HAP-1 (cell line): ENCODE measurements around the gene HECTD4.

ENCODE experiments used
- DNase-seq, 2 experiments: peaks; one replicate each; pipeline ENCODE4 v3.0.0-alpha.2; 2016 to 2020; ENCODE audit warnings: low spot score in 2 of 2
- H3K27me3 ChIP-seq: fragments of 250-450 bp; sonication (Bioruptor Pico); 2 replicates; pipeline ENCODE4 v1.5.1; 2020; ENCODE audit warnings: low read depth, mild to moderate bottlenecking, moderate library complexity
- H3K36me3 ChIP-seq: fragments of 250-450 bp; sonication (Bioruptor Pico); replicated peaks from 2 replicates; pipeline ENCODE4 v1.5.1; 2020; ENCODE audit warnings: mild to moderate bottlenecking
- H3K4me1 ChIP-seq: fragments of 250-450 bp; sonication (Bioruptor Pico); 2 replicates; pipeline ENCODE4 v1.5.1; 2020; ENCODE audit warnings: mild to moderate bottlenecking
- H3K4me3 ChIP-seq: fragments of 250-450 bp; sonication (Bioruptor Pico); 2 replicates; pipeline ENCODE4 v1.5.1; 2020; ENCODE audit warnings: mild to moderate bottlenecking, moderate library complexity
- H3K9me3 ChIP-seq: fragments of 250-450 bp; sonication (Bioruptor Pico); 2 replicates; pipeline ENCODE4 v1.5.1; 2020; ENCODE audit warnings: mild to moderate bottlenecking, moderate library complexity
- in situ Hi-C: fragments of 300-500 bp; cut with MboI; formaldehyde crosslinking; loops from 3 replicates; pipeline ENCODE4 v1.14.3; 2020; ENCODE audit warnings: low sequenced_read_pairs, inconsistent platforms, mixed read lengths

HECTD4 gene

DNA sequence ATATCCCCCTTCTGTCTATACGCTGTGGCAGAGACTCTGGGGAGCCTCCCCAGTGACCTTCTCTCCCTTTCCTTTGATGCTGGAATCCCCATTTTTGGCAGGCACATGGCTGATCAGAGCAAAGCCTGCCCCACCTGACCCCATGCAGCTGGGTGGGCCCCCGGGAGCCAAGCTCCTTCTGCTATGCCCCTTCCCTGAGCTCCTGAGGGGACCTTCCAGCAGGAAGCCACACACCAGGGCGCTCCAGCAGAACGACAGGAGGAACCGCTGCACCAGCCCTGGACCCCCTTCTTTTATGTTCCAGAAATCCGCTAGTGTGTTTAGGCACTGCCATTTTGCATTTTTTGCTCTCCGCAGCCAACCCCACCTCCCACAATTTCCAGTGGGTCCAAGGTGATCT, 212.3 kb downstream of the HECTD4 start:
- Histone ChIP-seq H3K4me1 (no peaks in the 10 kb centered on the region), H3K36me3 (peaks cover 21% of the 10 kb centered on the region), H3K4me3 (no peak overlapping the region), H3K27me3 (no peaks in the 10 kb centered on the region), H3K9me3 (no peaks in the 10 kb centered on the region)
- in situ Hi-C loops = no loop called here
- DNase-seq = no peak

DNA sequence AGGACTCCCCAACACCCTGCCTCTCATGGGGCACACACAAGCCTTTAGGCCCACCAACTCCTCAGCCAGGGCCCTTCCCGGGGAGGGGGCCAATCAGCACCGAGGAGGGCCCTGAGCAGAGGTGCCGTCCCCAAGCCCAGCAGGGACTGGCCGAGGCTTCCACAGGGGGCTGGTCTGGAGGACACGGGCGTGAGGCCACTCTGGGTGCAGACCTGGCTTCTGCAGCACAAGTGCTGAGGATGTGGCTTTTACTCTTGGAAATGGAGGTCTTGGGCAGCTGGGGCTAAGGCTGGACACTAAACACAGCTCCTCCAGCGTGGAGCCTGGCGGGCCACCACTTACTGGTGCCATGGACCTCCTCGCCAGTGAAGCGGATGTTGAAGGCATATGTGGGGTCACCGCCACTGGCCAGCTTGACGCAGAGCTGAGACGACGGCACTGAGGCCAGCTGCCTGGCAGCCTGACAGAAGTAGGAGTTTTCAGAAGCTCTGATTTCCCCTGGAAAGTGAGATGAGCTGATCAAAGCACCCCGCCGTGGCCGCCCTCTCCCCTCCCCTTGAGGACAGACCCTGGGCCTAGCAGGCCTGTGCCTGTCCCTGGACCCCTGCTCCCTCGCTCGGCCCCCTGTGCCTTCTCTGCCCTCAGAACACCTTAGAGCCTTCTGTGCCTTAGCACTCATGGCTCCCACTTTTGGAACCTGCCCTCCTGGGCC, 212.9 kb downstream of the HECTD4 start:
- H3K4me1 ChIP-seq = no peaks in the 10 kb centered on the region
- in situ Hi-C loops = no loop called here
- no peaks in the 10 kb centered on the region for H3K9me3 ChIP-seq
- DNase-seq = no peak
- H3K36me3 ChIP-seq = peaks cover 16% of the 10 kb centered on the region
- no peaks in the 10 kb centered on the region for H3K27me3 ChIP-seq
- H3K4me3 ChIP-seq = no peak overlapping the region

DNA sequence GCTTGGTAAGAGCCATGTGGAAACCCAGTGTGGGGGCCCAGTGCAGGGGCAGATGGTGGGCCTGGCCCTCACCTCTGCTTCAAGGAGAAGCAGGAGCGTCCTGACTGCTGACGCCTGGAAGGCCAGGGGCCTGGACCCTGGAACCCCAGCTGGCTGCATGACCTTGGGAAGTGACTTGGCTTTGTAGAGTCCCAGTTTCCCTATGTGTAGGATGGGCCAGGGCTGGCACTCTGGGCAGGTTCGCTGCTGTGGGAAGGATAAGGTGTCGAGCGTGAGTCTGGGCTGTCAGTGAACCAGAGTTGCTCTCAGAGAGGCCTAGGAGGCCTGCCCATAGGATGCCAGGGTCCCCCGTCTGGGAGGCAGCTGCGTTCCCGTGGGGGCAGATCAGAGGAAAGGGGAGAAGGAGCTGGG, 213.7 kb downstream of the HECTD4 start:
- Histone ChIP-seq H3K4me1 (no peaks in the 10 kb centered on the region), H3K4me3 (no peak overlapping the region), H3K27me3 (no peaks in the 10 kb centered on the region), H3K9me3 (no peaks in the 10 kb centered on the region), H3K36me3 (peaks cover 16% of the 10 kb centered on the region)
- DNase-seq = no peak
- in situ Hi-C loops = no loop called here

DNA sequence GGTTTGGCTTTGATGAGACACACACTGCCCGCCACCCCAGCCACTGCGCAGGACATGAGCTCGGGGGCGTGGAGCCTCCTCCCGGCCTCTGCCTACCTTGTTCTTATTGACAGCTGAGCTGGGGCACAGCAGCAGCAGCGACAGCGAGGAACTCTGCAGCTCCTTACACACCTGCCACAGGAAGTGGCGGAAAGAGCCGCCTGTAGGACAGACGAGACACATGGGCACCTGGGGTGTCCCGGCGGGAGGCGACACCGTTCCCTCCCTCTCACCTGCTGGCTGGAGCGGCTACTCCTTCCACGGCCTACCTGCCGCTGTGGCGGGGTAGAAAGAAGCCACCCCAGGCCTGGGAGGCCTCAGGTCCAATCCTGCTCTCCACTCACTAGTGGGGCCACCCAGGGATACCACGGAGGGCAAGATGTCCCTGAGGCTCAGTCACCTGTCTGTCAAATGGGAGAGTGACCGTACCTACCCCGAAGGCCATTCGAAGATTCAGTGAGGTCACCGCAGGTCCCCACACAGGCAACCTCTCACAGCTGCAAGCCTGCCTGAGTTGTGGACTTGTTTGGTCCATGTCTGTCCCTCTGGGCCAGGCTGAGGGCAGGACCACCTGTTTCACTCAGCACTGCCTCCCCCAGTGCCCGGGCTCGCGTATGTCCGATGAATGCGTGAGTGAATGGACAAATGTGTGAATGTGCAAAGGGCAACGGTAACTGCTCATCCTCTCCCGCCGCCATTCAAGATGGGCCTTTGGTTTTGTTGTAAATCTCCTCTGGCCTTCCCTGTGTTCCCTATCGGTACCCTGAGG, 214.3 kb downstream of the HECTD4 start:
- in situ Hi-C loops = no loop called here
- Histone ChIP-seq H3K27me3 (no peaks in the 10 kb centered on the region), H3K9me3 (no peaks in the 10 kb centered on the region), H3K36me3 (peaks cover 15% of the 10 kb centered on the region), H3K4me3 (no peak overlapping the region), H3K4me1 (no peaks in the 10 kb centered on the region)
- no peak for DNase-seq

DNA sequence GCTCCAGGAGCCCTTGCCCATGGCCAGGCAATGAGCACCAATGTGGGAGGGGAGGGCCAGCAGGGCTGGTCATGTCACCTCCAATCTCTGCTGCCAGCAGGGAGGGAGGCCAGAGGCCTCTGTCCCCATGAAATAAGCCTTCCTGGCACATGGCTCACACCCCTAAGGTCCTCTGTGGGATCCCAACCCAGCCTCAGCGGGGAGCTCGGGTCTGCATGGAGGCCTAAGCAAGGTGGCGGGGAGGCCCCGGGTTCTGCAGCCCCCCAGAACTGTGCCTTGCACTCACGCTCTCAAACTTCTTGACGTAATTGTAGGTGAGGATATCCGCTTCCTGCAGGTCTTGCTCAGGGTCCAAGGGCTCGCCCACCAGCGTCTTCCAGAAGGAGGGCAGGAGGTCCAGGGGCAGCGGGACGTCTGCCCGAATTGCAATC, 215.2 kb downstream of the HECTD4 start:
- Histone ChIP-seq H3K4me3 (no peak overlapping the region), H3K27me3 (no peaks in the 10 kb centered on the region), H3K36me3 (peaks cover 12% of the 10 kb centered on the region), H3K4me1 (no peaks in the 10 kb centered on the region), H3K9me3 (no peaks in the 10 kb centered on the region)
- DNase-seq = no peak
- in situ Hi-C loops = no loop called here

DNA sequence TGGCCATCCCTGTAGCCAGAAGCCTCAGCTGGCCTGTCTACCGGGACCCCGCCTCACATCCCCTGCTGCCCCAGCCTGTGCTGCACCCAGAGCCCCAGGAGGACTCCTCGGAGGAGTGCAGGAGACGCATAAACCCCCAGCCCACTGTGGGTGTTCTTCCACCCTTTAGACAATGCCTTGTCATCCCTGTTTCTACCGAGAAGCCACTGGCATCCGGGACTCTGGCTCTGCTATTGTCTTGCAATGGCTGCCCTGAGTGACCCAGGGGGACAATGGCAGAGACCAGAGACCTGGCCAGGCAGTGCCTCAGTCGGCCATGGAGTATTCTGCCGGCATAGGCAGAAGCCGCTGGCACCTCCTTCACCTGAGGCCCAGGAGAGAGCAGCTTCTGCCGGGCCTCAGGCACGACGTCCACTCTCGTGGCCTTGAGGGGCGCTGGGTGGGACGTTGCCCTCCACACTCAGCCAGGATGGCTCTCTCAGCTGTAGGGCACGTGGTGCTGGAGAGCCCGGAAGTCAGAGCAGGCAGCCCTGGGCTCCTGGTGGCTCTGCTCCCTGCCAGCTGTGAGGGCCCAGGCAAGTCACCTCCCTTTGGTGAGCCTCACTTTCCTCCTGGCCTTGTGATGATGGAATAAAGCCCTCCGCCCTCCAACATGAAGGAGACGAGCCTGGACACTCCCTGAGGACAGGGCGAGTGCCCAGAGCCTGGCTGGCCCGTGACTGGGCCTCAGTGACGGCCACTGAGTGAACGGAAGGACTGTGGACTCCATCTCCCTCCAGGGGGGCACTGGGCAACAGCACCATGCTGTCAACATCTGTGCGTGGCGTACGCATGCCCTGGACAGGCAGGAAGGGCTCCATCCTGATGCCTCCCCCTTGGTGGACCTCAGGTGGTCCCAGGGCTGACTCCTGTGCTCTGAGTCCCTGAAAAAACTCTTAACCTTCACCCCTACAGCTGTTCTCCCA, 215.9 kb downstream of the HECTD4 start:
- in situ Hi-C loops = no loop called here
- no peak for DNase-seq
- peaks cover 17% of the 10 kb centered on the region for H3K36me3 ChIP-seq

DNA sequence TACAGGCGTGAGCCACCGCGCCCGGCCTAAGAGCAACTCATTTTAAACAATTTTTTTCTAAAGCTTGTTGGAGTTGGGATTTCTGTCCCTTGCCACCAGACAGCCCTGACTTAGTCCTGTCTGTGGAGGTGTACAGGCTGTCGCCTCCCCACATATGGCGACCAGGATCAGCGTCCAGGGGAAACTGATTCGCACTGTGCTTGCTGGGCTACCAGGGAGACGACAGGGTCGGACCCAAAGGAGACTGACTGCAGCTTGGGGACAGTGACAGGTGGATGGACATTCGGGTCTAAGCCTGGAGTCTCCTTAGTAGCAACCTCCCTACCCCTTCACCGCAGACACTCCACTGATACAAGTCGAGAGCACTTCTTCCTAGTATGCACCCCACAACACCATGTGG, 216.6 kb downstream of the HECTD4 start:
- no peaks in the 10 kb centered on the region for H3K9me3 ChIP-seq
- peaks cover 10% of the 10 kb centered on the region for H3K36me3 ChIP-seq
- H3K4me1 ChIP-seq = no peaks in the 10 kb centered on the region
- in situ Hi-C loops = no loop called here
- no peak overlapping the region for H3K4me3 ChIP-seq
- H3K27me3 ChIP-seq = no peaks in the 10 kb centered on the region
- DNase-seq = no peak

More for the DNA sequence above, 215.9 kb downstream of the HECTD4 start:
- H3K27me3 ChIP-seq = no peaks in the 10 kb centered on the region
- no peaks in the 10 kb centered on the region for H3K4me1 ChIP-seq
- no peak overlapping the region for H3K4me3 ChIP-seq
- no peaks in the 10 kb centered on the region for H3K9me3 ChIP-seq

DNA sequence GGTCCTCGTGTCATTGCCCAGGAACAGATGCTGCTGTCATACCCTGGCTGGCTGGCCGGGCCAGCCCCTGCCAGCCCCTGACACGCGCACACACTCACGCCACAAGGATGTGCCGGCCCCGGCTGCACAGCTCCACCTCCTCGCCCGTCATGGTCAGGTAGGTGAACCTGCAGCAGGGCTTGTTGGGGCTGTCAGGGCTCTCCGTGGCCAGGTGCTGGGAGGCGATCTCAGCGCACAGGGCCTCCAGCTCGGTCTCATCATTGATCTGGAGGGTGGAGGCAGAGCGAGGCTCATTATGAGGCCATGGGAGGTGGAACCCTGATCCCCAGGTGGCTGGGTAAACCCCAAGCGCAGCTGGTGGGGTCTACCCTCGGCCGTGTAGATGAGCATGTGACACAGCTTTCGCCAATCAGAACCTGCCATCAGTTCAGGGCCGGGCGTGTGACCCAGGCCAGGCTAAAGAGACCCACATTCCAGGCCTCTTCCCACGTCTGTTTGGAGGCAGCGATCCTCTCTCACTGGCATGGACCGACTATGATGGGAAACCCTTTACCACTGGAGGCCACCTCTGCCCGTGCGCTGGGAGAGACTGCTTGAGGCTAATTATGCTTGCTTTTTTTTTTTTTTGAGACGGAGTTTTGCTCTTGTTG, 218.1 kb downstream of the HECTD4 start:
- H3K27me3 ChIP-seq = no peaks in the 10 kb centered on the region
- DNase-seq = no peak

DNA sequence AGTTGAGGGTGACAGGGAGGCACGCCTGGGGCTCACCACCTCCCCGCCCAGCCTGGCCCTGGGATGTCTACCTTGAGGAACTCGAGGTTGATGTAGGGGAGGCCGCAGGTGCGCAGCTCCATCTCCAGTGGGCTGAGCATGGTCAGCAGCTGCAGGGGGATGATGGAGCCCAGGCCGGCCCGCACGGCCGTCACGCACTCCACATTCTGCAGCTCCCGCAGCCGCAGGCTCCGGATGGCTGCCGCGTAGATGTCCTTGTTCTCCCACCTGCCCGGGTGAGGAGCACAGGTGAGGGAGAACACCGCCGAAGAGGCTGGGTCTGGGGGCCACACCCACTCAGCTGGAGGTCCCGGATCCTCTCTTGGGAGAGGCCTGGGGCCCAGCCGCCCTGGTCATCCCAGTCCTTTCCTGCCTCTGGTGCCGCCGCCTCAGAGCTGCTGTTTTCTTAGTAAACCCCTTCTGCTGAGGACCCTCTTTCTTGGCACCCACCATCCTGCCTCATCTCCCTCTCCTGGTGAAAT, 218.7 kb downstream of the HECTD4 start:
- DNase-seq = no peak
- H3K9me3 ChIP-seq = no peaks in the 10 kb centered on the region
- in situ Hi-C loops = no loop called here
- no peaks in the 10 kb centered on the region for H3K27me3 ChIP-seq
- no peaks in the 10 kb centered on the region for H3K4me1 ChIP-seq
- no peak overlapping the region for H3K4me3 ChIP-seq
- H3K36me3 ChIP-seq = peaks cover 17% of the 10 kb centered on the region

More for the DNA sequence above, 218.1 kb downstream of the HECTD4 start:
- in situ Hi-C loops = no loop called here
- no peaks in the 10 kb centered on the region for H3K4me1 ChIP-seq
- no peaks in the 10 kb centered on the region for H3K9me3 ChIP-seq
- no peak overlapping the region for H3K4me3 ChIP-seq
- H3K36me3 ChIP-seq = peaks cover 14% of the 10 kb centered on the region

DNA sequence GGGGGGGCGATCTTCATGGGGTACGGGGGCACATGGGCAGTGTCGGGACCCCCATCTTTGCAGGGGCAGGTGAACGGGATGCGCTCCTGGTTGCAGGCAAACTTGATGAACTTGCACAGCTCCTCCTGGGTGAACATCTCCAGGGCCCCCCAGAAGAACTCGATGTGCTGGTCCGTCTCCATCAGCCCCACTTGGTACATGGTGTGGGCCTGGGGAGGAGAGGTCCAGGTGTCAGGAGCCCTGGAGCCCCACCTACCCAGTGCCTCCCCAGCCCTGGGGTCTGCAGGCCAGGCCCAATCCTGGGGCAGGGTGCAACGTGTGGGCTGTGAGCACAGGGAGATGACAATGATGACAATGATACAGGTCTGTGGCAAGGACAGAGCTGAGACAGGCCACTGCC, 219.2 kb downstream of the HECTD4 start:
- H3K36me3 ChIP-seq = peaks cover 22% of the 10 kb centered on the region
- DNase-seq = no peak
- no peaks in the 10 kb centered on the region for H3K4me1 ChIP-seq
- H3K27me3 ChIP-seq = no peaks in the 10 kb centered on the region
- in situ Hi-C loops = no loop called here
- H3K9me3 ChIP-seq = no peaks in the 10 kb centered on the region
- H3K4me3 ChIP-seq = no peak overlapping the region

DNA sequence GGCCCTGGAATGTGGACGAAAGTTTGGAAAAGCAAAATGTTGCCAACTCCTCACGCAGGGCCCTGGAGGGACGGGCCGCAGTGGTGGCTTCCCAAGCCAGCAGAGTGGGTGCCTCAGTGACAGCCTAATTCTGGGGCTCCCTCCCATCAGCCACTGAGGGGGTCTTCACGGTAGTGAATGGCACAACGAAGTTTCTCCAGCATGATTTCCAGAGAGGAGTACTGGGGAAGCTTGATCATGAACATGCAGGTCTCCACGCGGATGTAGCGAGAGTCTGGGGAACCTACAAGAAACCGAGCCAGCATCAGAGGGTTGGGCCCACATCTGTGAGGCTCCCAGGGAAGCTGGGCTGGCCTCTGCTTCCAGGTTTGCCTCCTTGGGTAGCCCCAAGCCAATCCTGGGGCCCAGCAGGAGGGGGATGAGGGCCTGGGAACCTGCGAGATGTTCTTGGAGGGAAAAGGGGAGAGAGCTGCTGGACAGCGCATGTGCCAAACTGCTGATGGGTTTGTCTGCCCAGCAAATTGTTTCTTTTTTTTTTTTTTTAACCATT, 219.9 kb downstream of the HECTD4 start:
- Histone ChIP-seq H3K9me3 (no peaks in the 10 kb centered on the region), H3K4me3 (no peak overlapping the region), H3K4me1 (no peaks in the 10 kb centered on the region), H3K27me3 (no peaks in the 10 kb centered on the region), H3K36me3 (peaks cover 26% of the 10 kb centered on the region)
- DNase-seq = no peak
- in situ Hi-C loops = no loop called here

DNA sequence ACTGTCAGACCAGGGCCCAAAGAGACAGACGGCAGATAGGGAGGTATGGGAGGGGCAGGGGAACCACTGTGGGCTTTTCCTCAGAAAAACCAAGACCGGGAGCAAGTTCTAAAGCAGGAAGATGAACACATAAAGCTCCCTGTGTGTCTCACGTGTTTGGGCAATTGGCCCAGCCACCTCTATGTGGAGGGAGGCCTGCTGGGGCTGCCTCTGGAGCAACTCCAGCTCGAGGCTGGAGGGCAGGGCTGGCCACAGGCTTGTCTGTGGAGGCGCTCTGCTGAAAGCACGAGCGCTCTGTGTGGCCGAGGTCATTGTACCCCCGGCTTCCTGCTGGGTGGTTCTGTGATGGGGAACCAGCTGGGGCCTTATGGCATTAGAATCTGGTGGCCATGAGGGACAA, 220.5 kb downstream of the HECTD4 start:
- Histone ChIP-seq H3K4me1 (no peaks in the 10 kb centered on the region), H3K27me3 (no peaks in the 10 kb centered on the region), H3K9me3 (no peaks in the 10 kb centered on the region), H3K36me3 (peaks cover 31% of the 10 kb centered on the region), H3K4me3 (no peak overlapping the region)
- in situ Hi-C loops = no loop called here
- DNase-seq = no peak

DNA sequence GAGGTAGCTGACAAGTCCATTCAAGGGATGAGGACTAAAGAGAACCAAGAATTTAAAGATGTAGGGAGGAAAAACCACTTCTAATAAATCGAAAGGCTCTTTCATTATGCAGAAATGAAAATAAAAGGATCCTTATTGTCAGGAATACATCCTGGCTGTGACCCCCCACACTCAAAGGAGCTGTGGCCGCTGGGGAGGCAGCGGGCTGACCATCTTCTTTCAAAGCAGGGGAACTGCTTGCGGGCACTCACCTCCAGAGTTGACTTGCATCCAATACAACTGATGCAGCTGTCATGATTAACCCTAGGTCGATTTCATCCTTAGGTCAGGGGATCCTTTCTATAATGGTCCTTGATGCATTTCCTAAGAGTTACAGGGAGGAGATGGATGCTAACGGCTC, 221.6 kb downstream of the HECTD4 start:
- Histone ChIP-seq H3K4me3 (no peak overlapping the region), H3K36me3 (peaks cover 32% of the 10 kb centered on the region), H3K4me1 (no peaks in the 10 kb centered on the region), H3K27me3 (no peaks in the 10 kb centered on the region), H3K9me3 (no peaks in the 10 kb centered on the region)
- no peak for DNase-seq
- in situ Hi-C loops = no loop called here
